Measurements from ENCODE around the gene KIAA1143.

Gene KIAA1143

GRCh38 chr3:44761424-44762169 lies at the start of gene KIAA1143, which contains the start of gene KIF15:
TSS of gene KIAA1143 (minus strand) at chr3:44761619. CDS start at chr3:44761602, 17 bp downstream.
TSS of gene KIF15 (plus strand) at chr3:44761794. CDS start at chr3:44761866, 72 bp downstream.
- peak; percentile 53 for DNase-seq (ENCODE audit: low read depth, low spot score)
- ChIA-PET CTCF (interaction anchor here (0.8 to 2.5 kb wide), 3 partner anchors 11 to 231 kb away, joined by 3 to 12 read pairs (median 5); no protein-coding TSS in a partner anchor), POLR2A (interaction anchor here (0.6 to 1.8 kb wide), 4 partner anchors 26 to 658 kb away, joined by 3 to 4 read pairs (median 3); partner anchors contain the start of gene ZNF502)
- TF ChIP-seq, protein P1, sequence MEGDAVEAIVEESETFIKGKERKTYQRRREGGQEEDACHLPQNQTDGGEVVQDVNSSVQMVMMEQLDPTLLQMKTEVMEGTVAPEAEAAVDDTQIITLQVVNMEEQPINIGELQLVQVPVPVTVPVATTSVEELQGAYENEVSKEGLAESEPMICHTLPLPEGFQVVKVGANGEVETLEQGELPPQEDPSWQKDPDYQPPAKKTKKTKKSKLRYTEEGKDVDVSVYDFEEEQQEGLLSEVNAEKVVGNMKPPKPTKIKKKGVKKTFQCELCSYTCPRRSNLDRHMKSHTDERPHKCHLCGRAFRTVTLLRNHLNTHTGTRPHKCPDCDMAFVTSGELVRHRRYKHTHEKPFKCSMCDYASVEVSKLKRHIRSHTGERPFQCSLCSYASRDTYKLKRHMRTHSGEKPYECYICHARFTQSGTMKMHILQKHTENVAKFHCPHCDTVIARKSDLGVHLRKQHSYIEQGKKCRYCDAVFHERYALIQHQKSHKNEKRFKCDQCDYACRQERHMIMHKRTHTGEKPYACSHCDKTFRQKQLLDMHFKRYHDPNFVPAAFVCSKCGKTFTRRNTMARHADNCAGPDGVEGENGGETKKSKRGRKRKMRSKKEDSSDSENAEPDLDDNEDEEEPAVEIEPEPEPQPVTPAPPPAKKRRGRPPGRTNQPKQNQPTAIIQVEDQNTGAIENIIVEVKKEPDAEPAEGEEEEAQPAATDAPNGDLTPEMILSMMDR (IDR thresholded peaks at IDR 0.05; ENCODE audit: insufficient read depth, low read length, missing control alignments): no peak
- H3K4me3 ChIP-seq (ENCODE audit: low read depth, low read length): peak within 1 kb of the TSS; percentile 91

DNA sequence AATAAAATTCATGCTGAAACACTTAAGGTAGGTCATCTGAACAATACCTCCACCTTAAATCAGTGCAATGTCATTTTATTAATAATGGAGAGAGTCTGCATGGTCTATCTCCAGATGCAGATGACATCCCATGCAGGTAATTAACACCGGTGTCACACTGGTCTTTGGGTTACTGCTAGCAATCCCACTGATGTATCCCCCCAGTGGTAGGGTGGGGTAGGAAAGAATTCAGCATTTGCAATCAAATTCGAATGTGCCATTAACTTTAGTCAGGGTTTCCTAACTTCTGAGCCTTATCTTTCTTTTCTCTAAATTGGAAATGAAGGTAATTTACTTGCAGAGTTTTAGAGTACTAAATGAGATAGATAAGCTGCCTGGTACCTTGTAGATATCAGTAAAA lies 44.5 kb upstream of the KIAA1143 start:
- no peak for DNase-seq (ENCODE audit: low read depth, low spot score)
- ChIA-PET CTCF (no interaction called here), POLR2A (no interaction called here)
- TF ChIP-seq, protein P1 (IDR thresholded peaks at IDR 0.05; ENCODE audit: insufficient read depth, low read length, missing control alignments): no peak
- H3K4me3 ChIP-seq (ENCODE audit: low read depth, low read length): no peak overlapping the region

GRCh38 chr3:44803298-44803697 lies 41.9 kb upstream of the KIAA1143 start:
- POLR2A ChIA-PET: no interaction called here

GRCh38 chr3:44802011-44802410 lies 40.6 kb upstream of the KIAA1143 start:
- TF ChIP-seq, protein P1 (IDR thresholded peaks at IDR 0.05; ENCODE audit: insufficient read depth, low read length, missing control alignments): no peak
- POLR2A ChIA-PET: no interaction called here
- H3K4me3 ChIP-seq (ENCODE audit: low read depth, low read length): no peak overlapping the region
- no peak for DNase-seq (ENCODE audit: low read depth, low spot score)
- CTCF ChIA-PET: no interaction called here

More at GRCh38 chr3:44803298-44803697, 41.9 kb upstream of the KIAA1143 start:
- CTCF ChIA-PET: no interaction called here
- DNase-seq (ENCODE audit: low read depth, low spot score): no peak
- H3K4me3 ChIP-seq (ENCODE audit: low read depth, low read length): no peak overlapping the region
- TF ChIP-seq, protein P1 (IDR thresholded peaks at IDR 0.05; ENCODE audit: insufficient read depth, low read length, missing control alignments): no peak

DNA sequence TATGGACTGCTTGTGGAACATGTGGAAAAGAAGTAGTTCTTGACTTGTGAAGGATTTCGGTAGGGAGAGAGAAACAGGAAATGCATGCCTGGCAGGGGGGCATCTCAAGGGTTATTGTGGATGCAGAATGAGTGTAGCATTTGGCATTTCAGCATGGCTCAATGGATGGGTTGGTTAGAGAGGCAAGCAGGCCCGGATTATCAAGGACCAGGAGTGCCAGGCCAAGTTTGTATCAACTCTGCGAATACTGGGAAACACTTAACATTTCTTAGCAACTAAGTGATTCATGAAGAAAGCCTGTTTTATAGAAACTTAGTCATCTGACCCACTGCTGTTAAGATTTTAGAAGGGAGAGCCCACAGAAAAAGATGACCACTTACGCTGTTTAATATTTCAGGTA lies 33.8 kb upstream of the KIAA1143 start:
- POLR2A ChIA-PET: no interaction called here
- DNase-seq (ENCODE audit: low read depth, low spot score): no peak
- CTCF ChIA-PET: interaction anchor here (1.2 kb wide), 1 partner anchor 15 kb away, joined by 4 read pairs; no protein-coding TSS in a partner anchor
- no peak overlapping the region for H3K4me3 ChIP-seq (ENCODE audit: low read depth, low read length)
- TF ChIP-seq, protein P1 (IDR thresholded peaks at IDR 0.05; ENCODE audit: insufficient read depth, low read length, missing control alignments): no peak

- H3K4me3 ChIP-seq (ENCODE audit: low read depth, low read length): no peak overlapping the region
- TF ChIP-seq, protein P1 (IDR thresholded peaks at IDR 0.05; ENCODE audit: insufficient read depth, low read length, missing control alignments): no peak
- CTCF ChIA-PET: no interaction called here
- POLR2A ChIA-PET: no interaction called here
- no peak for DNase-seq (ENCODE audit: low read depth, low spot score)
Measured at GRCh38 chr3:44782891-44783290, 21.5 kb upstream of the KIAA1143 start.
